Effector memory CD8-positive, alpha-beta T cell (primary cell): ENCODE measurements around the gene TPSB2.
"Not testable (repeated sequence)": the region's sequence is repeated elsewhere in the genome, so short reads cannot be mapped to it uniquely, and the experiment has no call there.

Source experiments
- ATAC-seq: fragments of 150-1000 bp; cut with Tn5 transposase; replicated peaks from 2 replicates; pipeline ENCODE4 v1.10.0; 2021; ENCODE audit warnings: mild to moderate bottlenecking, moderate library complexity
- DNase-seq, 3 experiments: peaks; one replicate each; pipeline ENCODE4 v3.0.0; 2021
- H3K27ac Mint-ChIP-seq, 2 donors: one replicate each; pipeline ENCODE4 v1.8.0; 2022; ENCODE audit warnings: mild to moderate bottlenecking in 2 of 2, mixed read lengths in 2 of 2, moderate library complexity in 2 of 2
- H3K27me3 Mint-ChIP-seq, 2 donors: one replicate each; pipeline ENCODE4 v1.8.0; 2022; ENCODE audit warnings: mixed read lengths in 2 of 2
- H3K36me3 Mint-ChIP-seq: one replicate; pipeline ENCODE4 v1.8.0; 2022; ENCODE audit warnings: mild to moderate bottlenecking, moderate library complexity, mixed read lengths; ENCODE audit not compliant: insufficient read depth
- H3K4me1 Mint-ChIP-seq, 2 donors: one replicate each; pipeline ENCODE4 v1.8.0; 2022; ENCODE audit warnings: low read depth in 2 of 2, mixed read lengths in 2 of 2
- H3K4me3 Mint-ChIP-seq, 2 donors: one replicate each; pipeline ENCODE4 v1.8.0; 2022; ENCODE audit warnings: mild to moderate bottlenecking in 2 of 2, mixed read lengths in 2 of 2, moderate library complexity in 2 of 2
- H3K9me3 Mint-ChIP-seq, 2 donors: one replicate each; pipeline ENCODE4 v1.8.0; 2022; ENCODE audit warnings: mixed read lengths in 2 of 2

The TPSB2 gene

DNA sequence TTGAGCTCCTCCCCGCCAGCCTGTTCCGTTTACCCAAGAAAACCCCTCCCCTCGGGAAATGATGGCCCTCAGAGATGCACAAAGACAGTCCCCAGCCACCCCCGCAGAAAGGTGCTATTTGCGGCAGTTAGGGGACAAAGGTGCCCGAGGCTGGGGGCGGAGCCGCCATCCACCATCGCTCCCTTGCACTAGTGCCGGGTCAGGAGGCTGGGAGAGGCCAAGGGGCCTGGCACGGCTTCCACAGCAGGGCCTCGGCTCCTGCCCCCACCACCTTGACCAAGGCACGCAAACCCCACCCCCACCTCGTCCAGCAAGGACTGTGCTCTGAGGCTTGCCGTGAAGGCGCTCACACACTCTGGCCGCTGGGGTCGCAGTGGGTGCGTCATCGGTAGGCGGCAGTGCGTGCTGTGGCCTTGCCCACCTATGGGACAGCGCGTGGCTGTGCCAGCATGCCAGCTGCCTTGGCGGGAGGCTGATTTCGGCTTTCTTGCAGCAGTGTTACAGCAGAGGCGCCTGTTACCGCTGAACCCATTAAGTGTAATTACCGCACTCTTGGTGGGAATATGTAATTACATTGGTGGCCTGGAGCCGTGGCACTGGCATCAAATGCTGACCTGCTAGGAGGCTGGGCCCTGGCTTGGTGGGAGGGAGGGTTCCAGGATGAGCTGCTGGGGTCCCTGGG lies 36.7 kb downstream of the TPSB2 start:
- H3K9me3 Mint-ChIP-seq = no peaks in the 10 kb centered on the region
- peaks cover 6% of the 10 kb centered on the region for H3K36me3 Mint-ChIP-seq
- H3K27ac Mint-ChIP-seq = no peak overlapping the region
- no peak for ATAC-seq
- no peaks in the 10 kb centered on the region for H3K4me1 Mint-ChIP-seq
- DNase-seq = no peak
- H3K27me3 Mint-ChIP-seq = peaks cover 11 to 18% of the 10 kb centered on the region in 2 donors
- no peak overlapping the region for H3K4me3 Mint-ChIP-seq

DNA sequence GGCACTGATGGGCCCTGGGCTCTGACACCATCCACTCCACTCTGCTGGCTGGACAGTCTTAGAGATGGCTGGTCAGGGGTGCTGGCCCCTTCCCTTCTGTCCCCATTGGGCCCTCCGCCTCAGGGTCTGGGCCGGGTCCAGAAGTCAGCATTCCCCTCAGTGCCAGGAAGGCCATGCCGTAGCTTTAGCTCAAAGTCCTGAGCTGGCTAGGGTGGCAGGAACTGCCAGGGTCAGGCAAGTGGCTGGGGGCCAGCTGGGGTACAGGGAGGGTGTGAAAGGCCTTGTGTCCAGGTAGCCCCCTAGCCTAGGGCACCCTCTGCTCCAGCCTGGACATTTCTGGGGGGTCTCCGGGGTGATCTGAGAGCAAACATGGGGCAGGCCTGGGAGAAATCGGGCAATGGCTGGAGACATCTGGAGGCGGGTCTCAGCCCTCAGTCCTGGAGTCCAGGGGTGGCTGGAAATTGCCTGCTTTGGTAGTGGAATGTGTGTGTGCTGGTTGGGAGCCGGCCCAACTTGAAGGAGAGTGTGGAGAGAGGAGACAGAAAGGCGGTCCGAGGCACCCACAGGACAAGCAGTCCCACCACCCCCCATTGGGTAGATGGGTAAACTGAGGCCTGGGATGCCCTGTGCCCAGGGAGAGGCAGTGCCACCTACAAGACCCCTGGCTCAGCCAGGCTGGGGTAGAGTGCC lies 37.5 kb downstream of the TPSB2 start:
- DNase-seq (no peak), ATAC-seq (no peak)
- Mint-ChIP-seq H3K27me3 (peaks cover 11 to 25% of the 10 kb centered on the region in 2 donors), H3K9me3 (no peaks in the 10 kb centered on the region), H3K27ac (no peak overlapping the region), H3K36me3 (peaks cover 8% of the 10 kb centered on the region), H3K4me1 (no peaks in the 10 kb centered on the region), H3K4me3 (no peak overlapping the region)

DNA sequence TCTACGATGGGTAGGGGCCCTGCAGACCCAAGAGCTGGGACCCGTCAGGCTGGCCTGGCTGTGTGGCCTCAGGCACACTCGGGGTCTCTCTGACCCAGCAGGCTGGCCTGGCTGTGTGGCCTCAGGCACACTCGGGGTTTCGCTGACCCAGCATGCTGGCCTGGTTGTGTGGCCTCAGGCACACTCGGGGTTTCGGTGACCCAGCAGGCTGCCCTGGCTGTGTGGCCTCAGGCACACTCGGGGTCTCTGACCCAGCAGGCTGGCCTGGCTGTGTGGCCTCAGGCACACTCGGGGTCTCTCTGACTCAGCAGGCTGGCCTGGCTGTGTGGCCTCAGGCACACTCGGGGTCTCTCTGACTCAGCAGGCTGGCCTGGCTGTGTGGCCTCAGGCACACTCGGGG lies 39.2 kb downstream of the TPSB2 start:
- not testable (repeated sequence) for ATAC-seq, H3K27ac Mint-ChIP-seq, H3K4me1 Mint-ChIP-seq, H3K9me3 Mint-ChIP-seq, H3K4me3 Mint-ChIP-seq, DNase-seq, H3K36me3 Mint-ChIP-seq
- H3K27me3 Mint-ChIP-seq = peaks cover 11 to 28% of the 10 kb centered on the region in 2 donors

GRCh38 chr16:1189455-1189854 lies 40.5 kb downstream of the TPSB2 start:
- no peak for DNase-seq
- Mint-ChIP-seq H3K27ac (no peak overlapping the region), H3K27me3 (peaks cover 11 to 28% of the 10 kb centered on the region in 2 donors)

DNA sequence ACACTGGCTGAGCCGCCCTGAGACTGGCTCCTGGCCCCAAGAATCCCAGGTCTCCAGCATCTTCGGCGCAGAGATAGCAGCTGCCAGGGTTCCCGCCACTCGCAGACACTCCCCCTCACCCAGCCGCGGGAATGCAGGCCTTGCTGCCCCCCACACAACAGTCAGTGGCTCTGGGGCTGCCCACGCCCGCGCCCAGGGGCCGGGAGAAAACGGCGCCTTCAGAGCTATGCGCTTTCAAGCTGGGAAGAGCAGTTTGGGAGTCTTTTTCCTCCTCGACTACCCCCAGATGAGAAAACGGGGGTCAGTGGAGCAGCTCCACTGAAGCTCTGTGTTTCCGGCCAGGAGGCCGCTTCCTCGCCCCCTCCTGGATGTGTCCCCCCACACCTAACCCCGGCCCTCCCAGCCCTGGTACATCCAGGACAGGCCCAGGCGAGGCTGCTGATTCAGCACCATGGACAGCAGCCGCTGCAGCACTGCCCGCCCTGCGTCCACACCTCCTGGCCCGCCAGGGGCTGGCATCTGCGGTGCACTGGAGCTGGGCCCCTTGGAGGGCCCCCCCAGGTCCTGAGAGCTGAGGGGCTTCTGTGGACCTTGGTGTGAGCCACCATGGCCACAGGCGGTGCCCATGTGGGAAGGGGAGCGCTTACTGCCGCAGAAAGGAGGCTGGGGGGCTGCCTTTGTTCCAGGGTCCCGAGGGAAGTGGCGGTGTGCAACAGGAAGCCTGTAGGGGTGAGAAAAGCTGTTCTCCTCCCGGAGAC lies 41.4 kb downstream of the TPSB2 start:
- no peak overlapping the region for H3K27ac Mint-ChIP-seq
- DNase-seq (peak; percentile 32 to 38 (median 35)), ATAC-seq (peak; percentile 61)
- H3K4me1 Mint-ChIP-seq = no peaks in the 10 kb centered on the region
- no peaks in the 10 kb centered on the region for H3K9me3 Mint-ChIP-seq
- no peak overlapping the region for H3K4me3 Mint-ChIP-seq
- H3K27me3 Mint-ChIP-seq = peaks cover 11 to 28% of the 10 kb centered on the region in 2 donors
- H3K36me3 Mint-ChIP-seq = peaks cover 10% of the 10 kb centered on the region

More at GRCh38 chr16:1189455-1189854, 40.5 kb downstream of the TPSB2 start:
- no peak overlapping the region for H3K4me3 Mint-ChIP-seq
- ATAC-seq = no peak
- H3K36me3 Mint-ChIP-seq = peaks cover 10% of the 10 kb centered on the region
- no peaks in the 10 kb centered on the region for H3K9me3 Mint-ChIP-seq
- H3K4me1 Mint-ChIP-seq = no peaks in the 10 kb centered on the region

DNA sequence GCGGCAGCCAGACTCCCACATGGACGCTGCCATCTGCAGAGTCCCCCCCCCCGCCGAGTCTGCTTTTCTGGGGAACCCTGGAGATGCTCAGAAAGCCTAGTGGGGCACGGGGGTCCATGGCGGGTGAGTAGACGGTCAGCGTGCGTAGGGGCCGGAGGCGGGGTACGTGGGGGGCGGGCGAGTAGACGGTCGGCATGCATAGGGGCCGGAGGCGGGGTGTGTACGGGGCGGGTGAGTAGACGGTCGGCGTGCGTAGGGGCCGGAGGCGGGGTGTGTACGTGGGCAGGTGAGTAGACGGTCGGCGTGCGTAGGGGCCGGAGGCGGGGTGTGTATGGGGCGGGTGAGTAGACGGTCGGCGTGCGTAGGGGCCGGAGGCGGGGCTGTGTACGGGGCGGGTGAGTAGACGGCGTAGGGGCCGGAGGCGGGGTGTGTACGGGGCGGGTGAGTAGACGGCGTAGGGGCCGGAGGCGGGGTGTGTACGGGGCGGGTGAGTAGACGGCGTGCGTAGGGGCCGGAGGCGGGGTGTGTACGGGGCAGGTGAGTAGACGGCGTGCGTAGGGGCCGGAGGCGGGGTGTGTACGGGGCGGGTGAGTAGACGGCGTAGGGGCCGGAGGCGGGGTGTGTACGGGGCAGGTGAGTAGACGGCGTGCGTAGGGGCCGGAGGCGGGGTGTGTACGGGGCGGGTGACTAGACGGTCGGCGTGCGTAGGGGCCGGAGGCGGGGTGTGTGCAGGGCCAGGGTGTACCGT lies 44.4 kb downstream of the TPSB2 start:
- DNase-seq, H3K27ac Mint-ChIP-seq, H3K9me3 Mint-ChIP-seq, ATAC-seq, H3K36me3 Mint-ChIP-seq, H3K4me3 Mint-ChIP-seq, H3K4me1 Mint-ChIP-seq: not testable (repeated sequence)
- H3K27me3 Mint-ChIP-seq = peaks cover 5 to 19% of the 10 kb centered on the region in 2 donors

DNA sequence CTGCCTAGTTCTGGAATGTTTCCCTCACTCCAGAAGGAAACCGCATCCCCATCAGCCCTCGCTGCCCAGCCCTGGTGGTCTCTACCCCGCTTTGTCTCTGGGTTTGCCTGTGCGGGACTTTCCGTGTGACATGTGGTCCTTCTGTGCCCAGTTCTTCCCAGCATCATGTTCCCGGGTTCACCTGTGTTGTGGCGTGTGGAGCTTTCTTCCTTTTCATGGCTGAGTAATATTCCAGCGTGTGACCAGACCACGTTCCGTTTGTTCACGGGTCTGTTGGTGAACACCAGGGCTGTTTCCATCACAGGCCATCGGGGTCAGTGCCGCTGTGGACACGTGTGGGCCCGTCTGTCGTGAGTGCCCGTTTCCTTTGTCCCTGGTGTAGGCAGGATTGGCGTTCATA lies 45.0 kb downstream of the TPSB2 start:
- Mint-ChIP-seq H3K9me3 (no peaks in the 10 kb centered on the region), H3K27ac (no peak overlapping the region)

DNA sequence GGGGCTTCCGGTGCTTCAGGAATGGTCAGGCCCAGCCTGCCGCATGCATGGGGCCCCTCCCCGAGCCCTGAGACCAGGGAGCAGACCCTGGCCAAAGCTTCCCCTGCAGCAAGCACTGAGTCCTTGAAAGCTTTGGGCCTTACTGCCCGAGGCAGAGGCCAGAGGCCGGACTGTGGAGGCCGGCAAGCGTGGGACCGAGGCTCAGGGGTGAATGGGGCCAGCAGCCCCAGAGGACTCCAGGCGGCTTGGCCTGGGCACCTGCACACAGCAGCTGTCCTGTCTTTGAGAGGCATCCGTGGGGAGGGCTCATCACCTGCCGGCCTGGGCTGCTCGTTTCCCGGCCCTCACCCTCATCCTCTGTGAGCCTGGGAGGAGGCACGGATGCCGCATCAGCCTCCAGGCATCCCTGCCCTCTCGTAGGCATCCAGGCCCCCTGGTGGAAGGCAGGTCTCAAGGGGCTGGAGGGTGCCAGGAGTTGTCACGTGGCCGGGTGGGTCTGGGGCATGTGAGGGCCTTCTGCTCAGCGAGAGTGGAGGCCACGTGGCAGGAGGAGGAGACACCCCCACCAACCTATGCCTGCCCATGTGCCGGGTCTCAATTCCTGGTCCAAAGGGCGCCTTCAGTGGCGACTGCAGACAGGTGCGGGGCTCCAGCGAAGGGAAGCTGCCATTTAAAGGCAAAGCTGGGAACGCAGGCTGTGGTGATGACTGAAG lies 45.7 kb downstream of the TPSB2 start:
- Mint-ChIP-seq H3K4me3 (no peak overlapping the region), H3K27ac (no peak overlapping the region), H3K4me1 (no peaks in the 10 kb centered on the region), H3K27me3 (peaks cover 5 to 17% of the 10 kb centered on the region in 2 donors), H3K9me3 (no peaks in the 10 kb centered on the region), H3K36me3 (peaks cover 10% of the 10 kb centered on the region)
- DNase-seq = no peak
- ATAC-seq = no peak

More for the DNA sequence above, 45.0 kb downstream of the TPSB2 start:
- DNase-seq = no peak
- H3K4me1 Mint-ChIP-seq = no peaks in the 10 kb centered on the region
- no peak overlapping the region for H3K4me3 Mint-ChIP-seq
- H3K27me3 Mint-ChIP-seq = peaks cover 5 to 19% of the 10 kb centered on the region in 2 donors
- peaks cover 10% of the 10 kb centered on the region for H3K36me3 Mint-ChIP-seq
- no peak for ATAC-seq

GRCh38 chr16:1182950-1183907 lies 46.8 kb downstream of the TPSB2 start:
- no peaks in the 10 kb centered on the region for H3K4me1 Mint-ChIP-seq
- no peak overlapping the region for H3K4me3 Mint-ChIP-seq
- peaks cover 0 to 10% of the 10 kb centered on the region in 2 donors for H3K27me3 Mint-ChIP-seq
- ATAC-seq (no peak), DNase-seq (no peak)
- H3K36me3 Mint-ChIP-seq = peaks cover 4% of the 10 kb centered on the region
- no peaks in the 10 kb centered on the region for H3K9me3 Mint-ChIP-seq
- no peak overlapping the region for H3K27ac Mint-ChIP-seq

- H3K27me3 Mint-ChIP-seq = peaks cover 0 to under 1% of the 10 kb centered on the region in 2 donors
- DNase-seq (no peak), ATAC-seq (no peak)
- H3K9me3 Mint-ChIP-seq = no peaks in the 10 kb centered on the region
- no peak overlapping the region for H3K27ac Mint-ChIP-seq
- no peak overlapping the region for H3K4me3 Mint-ChIP-seq
- H3K36me3 Mint-ChIP-seq = no peaks in the 10 kb centered on the region
- no peaks in the 10 kb centered on the region for H3K4me1 Mint-ChIP-seq
These were observed 47.7 kb downstream of the TPSB2 start for GRCh38 chr16:1182316-1182671.

GRCh38 chr16:1181404-1182315 lies 48.3 kb downstream of the TPSB2 start:
- H3K4me3 Mint-ChIP-seq = no peak overlapping the region
- H3K27ac Mint-ChIP-seq = no peak overlapping the region
- no peaks in the 10 kb centered on the region for H3K4me1 Mint-ChIP-seq
- ATAC-seq = no peak
- H3K27me3 Mint-ChIP-seq = no peaks in the 10 kb centered on the region
- DNase-seq = no peak
- no peaks in the 10 kb centered on the region for H3K36me3 Mint-ChIP-seq
- no peaks in the 10 kb centered on the region for H3K9me3 Mint-ChIP-seq
